Superior temporal gyrus (tissue), 1 donor: ENCODE measurements around the gene RTCB.
A peak's percentile ranks its signal among the peaks of the same experiment; 100 is the strongest.
"Not testable (repeated sequence)": the region's sequence is repeated elsewhere in the genome, so short reads cannot be mapped to it uniquely, and the experiment has no call there.

Experiments used
- DNase-seq: peaks from one replicate; pipeline ENCODE4 v3.0.0-alpha.2; 2016; ENCODE audit errors: extremely low spot score

RTCB gene

DNA sequence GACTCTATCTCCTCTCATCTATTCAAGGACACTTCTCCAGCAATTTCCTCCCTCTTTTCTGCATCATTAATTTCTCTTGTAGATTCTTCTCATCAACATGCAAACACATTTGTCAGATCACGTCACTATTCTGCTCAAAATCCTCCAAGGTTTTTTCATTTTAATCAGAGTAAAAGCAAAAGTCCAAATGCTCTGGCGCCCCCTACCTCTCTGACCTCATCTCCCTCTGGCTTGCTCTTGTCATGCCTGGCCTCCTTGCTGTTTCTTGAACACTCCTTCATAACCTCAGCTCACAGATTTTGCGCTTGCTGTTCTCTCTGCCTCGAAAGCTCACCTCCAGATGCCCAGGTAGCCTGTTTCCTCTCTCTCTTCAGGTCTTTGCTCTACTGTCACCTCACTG is 22.4 kb downstream of the RTCB start:
- peak; percentile 31 for DNase-seq

DNA sequence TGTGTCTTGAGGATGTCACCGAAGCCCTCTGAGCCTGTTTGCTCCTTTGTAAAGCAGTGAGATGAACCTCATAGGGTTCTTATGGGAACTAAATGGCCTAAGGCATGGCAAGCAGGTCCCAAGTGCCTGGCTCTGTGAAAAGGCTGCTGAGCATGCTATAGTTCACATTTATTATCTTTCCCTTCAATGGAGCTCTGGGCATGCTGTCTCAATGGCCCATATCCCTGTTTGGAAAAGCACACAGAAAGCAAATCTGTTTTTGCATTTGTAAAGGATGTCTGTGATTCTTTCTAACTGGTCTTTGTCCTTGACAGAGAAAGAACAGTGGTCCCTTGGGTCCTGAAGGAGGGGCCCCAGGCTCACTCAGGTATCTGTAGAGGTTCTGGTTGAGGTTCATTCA is 26.4 kb downstream of the RTCB start:
- DNase-seq: no peak

DNA sequence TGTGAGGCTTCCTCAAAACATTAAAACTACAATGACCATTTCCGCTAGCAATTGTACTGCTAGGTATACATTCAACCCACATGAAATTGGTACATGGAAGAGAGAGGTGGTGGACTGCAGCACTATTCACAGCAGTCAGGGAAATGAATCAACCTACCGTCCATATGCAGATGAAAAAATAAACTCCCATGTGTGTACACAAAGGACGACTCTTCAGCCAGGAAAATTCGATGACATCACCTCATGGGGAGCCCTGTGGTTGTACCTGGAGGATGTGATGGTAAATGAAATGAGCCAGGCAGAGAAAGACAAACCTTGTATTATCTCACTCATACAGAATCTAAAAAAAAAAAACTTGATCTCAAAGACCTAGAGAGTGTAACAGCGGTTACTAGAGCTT is 31.1 kb downstream of the RTCB start:
- no peak for DNase-seq

DNA sequence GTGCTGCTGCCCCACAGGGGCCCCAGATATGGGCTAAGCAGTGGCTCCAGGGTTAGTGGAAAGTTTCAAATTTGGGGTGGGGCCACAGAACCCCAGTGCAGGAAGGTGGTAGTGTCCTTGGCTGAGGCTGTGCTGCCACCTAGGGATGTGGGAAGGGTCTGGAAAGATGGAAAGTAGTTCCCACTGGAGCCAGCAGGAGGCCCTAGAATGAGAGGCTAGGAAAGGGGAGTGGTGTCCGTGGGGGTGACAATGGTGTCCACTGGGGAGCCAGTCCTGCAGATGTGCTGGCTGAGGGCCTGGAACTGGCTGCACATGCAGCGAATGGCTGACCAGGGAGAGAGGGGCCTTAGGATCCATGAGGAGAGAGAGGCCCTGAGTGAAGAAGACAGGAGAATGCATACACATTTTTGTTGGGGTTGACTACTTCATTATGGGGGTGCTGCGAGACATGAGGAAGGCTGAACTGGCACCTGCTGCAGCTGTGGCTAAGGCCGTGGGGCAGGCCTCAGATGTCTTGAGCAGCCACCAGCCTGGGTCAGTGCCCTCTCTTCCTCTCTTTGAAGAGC is 33.3 kb downstream of the RTCB start:
- peak; percentile 71 for DNase-seq

DNA sequence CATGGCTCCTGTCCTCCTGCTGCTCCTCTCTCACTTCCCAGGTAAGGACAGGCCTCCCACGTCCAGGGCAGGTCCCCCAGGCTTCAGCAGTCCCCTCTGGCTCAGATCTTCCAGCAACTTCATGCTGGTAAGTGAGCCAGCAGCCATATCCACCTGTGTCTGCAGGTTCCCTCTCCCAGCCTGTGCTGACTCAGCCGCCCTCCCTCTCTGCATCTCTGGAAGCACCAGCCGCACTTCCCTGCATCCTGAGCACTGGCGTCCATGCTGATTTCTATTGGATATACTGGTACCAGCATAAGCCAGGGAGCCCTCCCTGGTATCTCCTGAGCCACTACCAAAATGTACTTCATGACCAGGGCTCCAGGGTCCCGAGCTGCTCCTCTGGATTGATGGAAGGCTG is 35.4 kb downstream of the RTCB start:
- DNase-seq: no peak

DNA sequence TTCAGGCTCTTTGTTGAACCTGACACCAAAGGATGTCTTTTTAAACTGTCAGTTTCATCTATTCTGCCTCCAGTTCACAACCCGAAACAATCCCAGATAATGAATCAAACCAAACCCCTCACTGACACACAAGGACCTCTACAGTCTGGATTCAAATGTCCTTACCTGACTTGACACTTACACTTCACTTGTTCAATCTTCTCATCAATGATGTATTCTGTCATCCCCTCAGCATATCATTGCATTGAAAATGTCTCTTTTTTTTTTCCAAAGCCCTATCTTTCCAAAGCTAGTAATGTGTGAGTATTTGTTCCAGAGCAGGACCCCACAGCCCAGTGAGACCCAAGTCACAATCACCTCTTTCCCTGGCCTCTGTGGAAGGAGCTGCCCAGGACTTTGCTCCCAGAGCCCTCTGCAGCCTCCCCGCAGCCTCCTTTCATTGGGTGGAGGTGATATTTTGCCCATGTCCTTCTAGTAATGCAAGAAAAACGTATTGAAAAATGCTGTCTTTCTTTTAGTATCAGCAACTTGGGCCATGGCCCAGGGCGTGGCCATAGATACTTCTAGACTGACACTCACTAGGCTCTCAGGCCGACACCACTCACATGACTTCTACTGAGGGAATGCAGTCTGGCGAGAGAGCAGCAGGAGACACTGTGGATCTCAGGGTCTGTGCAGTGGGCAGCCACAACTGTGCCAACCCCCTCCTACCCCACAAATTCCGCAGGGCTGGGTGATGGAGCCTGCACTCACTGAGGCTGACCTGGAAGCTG is 36.2 kb downstream of the RTCB start:
- DNase-seq: no peak

DNA sequence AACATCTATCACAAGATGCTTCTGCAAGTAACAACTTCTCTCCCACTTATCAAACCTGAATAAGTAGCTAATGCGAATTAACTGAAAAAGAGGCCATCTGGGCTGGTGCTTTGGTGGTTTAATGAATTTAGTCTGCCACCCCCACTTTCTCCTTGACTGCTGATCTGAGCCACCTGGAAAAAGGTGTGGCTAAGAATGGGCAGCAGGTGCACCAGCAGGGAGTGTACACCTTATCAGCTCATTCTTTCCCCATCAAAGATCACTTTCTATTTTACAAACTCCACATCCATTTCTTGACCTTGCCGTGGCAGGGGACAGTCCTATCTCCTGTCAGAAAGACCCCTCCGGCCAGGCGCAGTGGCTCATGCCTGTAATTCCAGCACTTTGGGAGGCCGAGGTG is 47.8 kb downstream of the RTCB start:
- no peak for DNase-seq

DNA sequence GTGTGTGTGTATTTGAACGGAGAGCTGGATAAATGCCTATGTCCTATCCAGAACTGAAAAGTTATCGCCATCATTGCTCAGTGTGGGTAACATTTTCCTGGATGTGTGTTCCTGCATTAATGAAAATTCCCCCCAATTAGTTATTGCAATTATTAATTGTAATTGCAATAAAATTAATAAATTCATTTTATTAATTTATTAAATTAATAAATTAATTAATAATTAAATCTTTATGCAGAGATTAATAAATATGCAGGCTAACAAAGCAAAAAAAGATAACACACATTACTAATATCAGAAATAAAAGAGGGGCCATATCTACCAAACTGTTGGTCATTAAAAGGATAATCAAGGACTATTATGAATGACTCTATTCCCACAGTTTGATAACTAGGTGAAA is 50.8 kb downstream of the RTCB start:
- no peak for DNase-seq

DNA sequence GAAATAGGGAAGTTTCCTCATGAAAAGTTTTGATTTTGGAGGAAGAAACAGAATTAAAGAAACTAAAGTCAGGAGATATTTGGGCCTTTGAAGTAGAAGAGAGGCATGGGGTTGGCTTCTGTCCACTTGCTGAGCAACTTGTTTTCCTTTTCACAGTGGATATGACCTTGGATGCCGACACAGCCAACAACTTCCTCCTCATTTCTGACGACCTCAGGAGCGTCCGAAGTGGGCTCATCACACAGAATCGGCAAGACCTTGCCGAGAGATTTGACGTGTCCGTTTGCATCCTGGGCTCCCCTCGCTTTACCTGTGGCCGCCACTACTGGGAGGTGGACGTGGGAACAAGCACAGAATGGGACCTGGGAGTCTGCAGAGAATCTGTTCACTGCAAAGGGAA is 52.0 kb downstream of the RTCB start:
- DNase-seq: not testable (repeated sequence)

DNA sequence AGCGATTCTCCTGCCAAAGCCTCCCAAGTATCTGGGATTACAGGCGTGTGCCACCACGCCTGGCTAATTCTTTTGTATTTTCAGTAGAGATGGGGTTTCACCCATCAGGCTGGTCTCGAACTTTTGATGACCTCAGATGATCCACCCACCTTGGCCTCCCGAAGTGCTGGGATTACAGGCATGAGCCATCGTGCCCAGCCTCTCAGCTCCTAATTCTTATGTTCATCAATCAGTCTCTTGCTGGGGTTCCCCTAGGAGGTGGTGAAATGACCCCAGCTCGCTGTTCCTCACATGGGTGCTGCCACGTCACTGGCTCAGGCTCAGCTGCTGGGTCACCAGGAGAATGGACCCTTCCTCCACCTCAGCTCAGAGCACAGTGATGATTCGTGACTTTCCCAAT is 54.5 kb downstream of the RTCB start, which contains the start of gene RFPL3:
Gene RFPL3 (plus strand): TSS at position 301 of the 400 bp plus-strand sequence. CDS start 205 bp downstream, outside the sequence.
- not testable (repeated sequence) for DNase-seq

DNA sequence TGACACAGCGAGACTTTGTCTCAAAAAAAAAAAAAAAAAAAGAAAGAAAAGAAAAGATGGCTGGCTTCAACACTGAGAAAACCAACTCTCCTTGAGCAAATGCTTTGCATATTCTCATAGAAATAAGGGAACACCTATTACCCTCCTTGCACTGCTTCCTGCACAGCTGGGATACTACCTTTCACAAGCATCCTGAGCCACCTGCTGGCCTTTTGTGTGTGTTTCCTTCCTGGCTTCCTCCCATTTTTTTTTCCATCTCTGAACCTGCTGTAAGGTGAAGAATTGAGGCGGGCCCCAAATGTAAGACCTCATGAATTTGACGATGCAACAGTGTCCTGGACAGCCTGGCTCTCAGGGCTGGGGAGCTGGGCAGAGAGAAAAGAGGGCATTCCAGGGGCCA is 56.3 kb downstream of the RTCB start:
- no peak for DNase-seq

DNA sequence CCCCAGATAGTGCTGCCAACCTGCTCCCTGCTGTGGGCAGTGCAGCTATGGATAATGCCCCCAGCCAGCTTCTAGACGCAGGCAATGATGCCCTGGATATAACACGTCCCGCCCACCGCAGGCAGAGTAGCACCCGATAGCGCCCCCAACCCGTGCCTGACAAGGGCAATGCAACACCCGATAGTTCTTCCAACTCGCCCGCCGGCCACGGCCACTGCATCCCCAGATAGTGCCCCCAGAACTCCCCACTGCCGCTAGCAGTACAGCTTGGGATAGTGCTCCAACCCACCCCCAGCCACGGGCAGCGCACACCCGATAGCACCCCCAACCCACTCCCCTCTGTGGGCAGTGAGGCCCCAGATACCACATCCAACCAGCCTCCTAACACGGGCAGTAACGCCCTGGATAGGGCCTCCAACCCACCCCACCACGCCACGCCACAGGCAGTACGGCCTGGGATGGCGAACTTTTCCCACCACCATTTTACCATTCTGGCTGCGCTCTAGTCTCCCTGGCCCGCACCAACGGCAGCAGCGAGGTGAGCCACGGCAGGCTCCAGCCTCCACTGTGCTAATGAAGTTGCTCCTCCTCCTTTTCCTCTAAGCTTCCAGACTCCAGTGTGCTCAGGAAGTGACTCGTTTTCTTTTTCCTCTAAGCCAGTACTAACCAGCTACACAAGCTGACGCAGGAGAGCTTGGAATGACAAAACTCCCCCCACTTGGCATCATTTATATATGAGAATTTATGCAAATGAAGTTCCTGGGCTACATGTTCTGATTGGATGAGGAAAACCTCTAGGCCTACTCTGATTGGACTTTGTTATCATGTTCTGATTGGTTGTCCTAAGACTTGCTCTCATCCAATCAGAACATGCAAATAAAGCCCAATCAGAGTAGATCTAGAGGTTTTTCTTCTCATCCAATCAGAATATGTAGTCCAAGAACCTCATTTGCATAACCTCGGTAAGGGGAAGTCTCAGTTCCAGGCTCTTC is 57.4 kb downstream of the RTCB start:
- DNase-seq: no peak

DNA sequence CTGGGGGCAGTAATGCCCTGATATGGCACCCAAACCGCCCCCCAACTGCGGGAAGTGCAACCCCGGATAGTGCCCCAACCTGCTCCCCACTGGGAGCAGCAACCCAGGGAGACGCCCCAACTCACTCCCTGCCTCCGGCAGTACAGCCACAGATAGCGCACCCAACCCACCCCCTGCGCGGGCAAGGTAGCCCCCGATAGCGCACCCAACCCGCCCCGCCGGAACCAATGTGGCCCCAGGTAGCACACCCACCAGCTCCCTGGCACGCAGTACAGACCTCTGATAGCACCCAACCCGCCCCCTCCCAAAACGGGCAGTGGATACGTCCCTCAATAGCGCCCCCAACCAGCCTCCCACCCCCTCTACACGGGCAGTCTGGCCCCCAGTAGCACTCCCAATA is 58.2 kb downstream of the RTCB start:
- no peak for DNase-seq

DNA sequence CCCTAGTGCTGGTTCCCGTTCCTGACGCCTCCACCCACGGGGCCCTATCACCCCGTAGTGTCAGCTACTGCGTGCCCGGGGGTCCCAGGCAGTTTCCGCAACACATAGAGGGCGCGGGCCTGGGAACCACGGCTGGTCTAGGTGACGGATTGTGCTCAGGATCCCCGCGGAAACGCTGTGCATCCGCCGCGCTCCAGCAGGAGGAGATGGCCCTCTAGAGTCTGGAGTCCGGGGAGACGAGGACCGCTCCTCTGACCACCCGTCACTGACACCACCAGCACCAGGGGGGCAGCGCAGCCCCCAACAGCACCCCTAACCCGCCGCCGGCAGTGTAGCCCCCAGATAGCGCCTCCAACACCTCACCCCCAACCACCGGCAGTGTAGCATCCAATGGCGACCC is 58.8 kb downstream of the RTCB start:
- DNase-seq: no peak

DNA sequence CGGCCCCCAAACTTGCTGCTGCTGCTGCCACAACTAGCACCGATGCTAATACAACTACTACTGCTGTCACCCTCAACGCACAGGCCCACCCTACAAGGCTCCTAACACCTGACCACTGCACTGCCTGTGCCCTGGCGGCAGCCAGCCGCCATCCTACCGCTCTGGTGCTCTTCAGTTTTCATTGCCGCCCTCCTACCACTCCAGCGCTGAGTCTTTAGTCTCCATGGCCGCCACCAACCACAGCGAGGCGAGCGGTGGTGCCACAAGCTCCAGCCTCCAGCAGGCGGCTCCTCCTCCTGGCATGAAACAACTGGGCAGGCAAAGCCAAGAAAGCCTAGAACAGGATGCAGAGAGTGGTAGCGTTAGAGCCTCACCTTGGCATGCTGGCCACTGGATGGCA is 59.4 kb downstream of the RTCB start:
- no peak for DNase-seq

DNA sequence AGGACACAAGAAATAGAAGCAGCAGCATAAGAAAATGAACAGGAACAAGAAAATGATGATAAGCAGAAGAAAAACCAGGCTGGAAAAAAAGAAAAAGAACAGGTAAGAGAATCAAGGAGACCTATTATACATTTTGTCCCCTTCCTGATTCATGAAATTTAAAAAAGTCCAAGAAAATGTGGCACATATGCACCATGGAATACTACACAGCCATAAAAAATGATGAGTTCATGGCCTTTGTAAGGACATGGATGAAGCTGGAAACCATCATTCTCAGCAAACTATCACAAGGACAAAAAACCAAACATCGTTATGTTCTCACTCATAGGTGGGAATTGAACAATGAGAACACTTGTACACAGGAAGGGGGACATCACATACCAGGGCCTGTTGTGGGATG is 60.2 kb downstream of the RTCB start:
- DNase-seq: not testable (repeated sequence)

DNA sequence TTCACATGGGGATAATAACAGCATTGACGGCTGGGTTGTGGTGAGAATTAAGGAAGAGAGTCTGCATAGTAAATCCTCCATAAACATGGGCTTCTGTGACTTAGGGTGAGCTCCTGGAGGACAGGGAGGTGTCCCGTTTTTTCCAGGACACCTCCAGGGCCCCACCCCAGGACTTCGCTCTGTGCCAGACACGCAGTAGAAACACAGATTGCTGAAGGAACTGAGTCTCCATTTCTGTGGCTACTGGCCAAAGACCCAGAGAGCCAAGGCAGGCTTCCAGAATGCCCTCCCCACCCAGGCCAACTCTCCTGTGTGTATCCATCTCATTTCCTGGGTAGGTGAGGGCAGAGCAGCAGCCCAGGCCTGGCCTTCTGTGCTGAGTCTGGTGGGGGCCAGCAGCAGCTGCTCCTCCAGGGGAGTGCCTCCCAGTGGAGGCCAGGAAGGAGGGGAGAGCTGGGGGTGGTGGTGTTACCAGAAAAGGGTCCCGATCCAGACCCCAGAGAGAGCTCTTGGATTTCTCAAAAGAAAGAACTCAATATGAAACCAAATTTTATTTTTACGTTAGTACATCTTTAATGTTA is 63.9 kb downstream of the RTCB start:
- no peak for DNase-seq

DNA sequence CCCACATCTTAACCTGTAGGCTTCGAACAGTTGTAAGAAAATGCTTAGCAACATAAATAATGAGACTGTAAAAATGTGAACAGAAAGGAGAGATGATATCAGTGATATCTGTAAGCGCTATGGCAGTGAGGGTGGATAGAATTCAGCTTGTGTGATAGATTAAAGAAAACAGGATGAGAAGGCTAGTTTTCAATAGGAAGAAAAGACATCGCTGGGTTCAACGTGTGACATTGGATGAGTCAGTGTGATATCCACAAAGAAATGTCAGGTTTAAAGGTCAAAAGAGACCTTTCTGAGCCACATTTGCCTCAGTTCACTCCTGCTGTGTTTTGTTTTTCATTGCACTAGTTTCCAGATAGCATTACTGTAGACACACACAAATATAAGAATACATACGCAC is 68.1 kb downstream of the RTCB start:
- no peak for DNase-seq

DNA sequence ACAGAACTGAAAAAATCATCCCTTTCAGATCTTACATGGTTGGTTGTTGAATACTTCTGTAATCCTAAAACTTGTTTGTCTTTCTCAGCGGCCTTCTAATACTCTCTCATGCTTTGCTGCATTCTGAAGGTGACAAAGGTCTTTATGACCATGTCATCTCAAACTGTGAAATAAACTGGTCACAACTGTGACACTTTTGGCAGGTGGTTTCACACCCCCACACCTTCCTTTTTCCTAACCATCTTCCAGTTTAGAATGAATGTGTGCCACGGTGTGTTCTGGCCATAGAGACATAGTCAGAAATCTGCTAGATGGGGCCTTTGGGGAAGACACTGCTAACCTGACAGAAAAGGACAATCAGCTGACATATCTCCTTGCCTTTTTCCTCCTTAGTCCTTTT is 69.1 kb downstream of the RTCB start:
- no peak for DNase-seq

DNA sequence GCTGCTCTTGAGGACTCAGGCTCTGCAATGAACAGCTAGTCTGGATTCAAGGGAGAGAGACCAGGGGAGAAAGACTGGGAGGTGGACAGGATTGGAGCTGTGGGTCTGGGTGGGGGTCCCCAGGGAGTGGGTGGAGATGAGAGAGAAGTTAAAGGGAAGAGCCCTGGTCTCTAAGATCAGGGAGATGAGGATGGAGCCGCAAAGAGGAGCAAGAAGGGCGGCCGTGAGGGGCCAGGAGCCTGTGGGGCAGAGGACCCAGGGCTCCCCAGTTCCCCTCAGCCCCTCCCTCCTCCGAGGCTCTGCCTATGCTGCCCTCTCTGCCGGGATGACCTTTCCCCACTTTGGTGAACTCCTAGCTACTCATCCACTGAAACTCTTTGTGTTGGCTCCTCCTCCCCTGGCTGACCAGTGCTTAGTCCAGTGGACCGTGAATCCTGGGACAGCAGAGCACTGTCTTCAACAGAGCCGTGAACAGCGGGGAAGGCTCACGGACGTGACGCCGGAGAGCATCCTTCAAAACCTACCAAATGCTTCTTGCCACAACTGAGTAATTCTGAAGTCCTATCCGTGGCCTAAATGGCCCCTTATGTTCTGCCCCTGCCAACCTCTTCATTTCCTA is 70.8 kb downstream of the RTCB start:
- no peak for DNase-seq

DNA sequence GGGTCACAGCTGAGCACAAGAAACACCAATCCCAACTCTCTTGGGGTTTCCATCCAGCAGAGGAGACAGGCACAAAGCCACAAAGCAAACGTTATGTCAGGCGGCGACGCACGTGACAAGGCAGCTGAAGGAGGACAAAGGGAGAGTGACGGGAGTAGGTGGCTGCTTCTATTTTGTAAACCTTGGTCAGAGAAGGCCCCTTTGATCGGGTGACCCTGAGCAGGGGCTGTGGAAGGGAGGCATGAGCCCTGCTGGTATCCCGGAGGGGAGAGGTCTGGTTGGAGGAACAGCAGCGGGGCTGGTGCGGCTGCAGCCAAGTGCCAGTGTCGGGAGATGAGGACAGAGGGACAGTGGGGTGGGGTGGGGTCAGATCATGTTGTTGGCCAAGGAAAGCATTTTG is 71.6 kb downstream of the RTCB start:
- no peak for DNase-seq
